Measurements from ENCODE around the gene P2RX1.

DNA sequence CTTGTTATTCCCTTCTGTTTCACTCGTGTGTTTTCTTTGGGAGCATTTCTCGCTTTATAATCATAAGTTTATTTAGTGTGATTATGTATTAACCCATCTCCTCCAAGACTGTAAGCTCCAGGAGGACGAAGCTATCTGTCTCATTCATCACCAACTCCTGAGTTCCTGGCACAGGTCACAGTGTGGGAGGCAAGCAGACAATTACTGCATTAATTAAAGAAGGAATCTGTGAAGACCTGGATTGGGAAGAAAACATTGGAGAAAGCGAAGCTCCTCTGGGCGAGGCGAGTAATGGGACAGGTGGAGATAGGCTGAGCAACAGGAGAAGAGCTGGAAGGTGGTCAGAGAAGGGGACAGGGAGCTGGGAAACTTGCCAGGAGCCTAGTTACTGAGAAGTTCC lies 15.6 kb downstream of the P2RX1 start:
- TF ChIP-seq, protein P1, sequence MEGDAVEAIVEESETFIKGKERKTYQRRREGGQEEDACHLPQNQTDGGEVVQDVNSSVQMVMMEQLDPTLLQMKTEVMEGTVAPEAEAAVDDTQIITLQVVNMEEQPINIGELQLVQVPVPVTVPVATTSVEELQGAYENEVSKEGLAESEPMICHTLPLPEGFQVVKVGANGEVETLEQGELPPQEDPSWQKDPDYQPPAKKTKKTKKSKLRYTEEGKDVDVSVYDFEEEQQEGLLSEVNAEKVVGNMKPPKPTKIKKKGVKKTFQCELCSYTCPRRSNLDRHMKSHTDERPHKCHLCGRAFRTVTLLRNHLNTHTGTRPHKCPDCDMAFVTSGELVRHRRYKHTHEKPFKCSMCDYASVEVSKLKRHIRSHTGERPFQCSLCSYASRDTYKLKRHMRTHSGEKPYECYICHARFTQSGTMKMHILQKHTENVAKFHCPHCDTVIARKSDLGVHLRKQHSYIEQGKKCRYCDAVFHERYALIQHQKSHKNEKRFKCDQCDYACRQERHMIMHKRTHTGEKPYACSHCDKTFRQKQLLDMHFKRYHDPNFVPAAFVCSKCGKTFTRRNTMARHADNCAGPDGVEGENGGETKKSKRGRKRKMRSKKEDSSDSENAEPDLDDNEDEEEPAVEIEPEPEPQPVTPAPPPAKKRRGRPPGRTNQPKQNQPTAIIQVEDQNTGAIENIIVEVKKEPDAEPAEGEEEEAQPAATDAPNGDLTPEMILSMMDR (IDR thresholded peaks at IDR 0.05) = no peak
- TF ChIP-seq POLR2A (IDR thresholded peaks at IDR 0.05) = no peak

Data from uterus (tissue), 2 donors.